HCT116 (cell line): ENCODE measurements around the gene GIMAP5.

ENCODE experiments used
- EGR1 ChIP-seq: IDR thresholded peaks from 2 replicates; pipeline ENCODE4 v1.6.1; 2012; ENCODE audit warnings: low read depth
- EZH2 ChIP-seq: fragments of 200-600 bp; sonication (generic); IDR thresholded peaks from 2 replicates; pipeline ENCODE4 v1.6.1; 2017; ENCODE audit warnings: antibody characterized with exemption, mixed run types
- EZH2phosphoT487 ChIP-seq: fragments of 200-600 bp; IDR thresholded peaks from 2 replicates; pipeline ENCODE4 v1.6.1; 2018; ENCODE audit warnings: antibody characterized with exemption, borderline replicate concordance
- JUND ChIP-seq: IDR thresholded peaks from 2 replicates; pipeline ENCODE4 v1.6.1; 2012
- POLR2A ChIP-seq: IDR thresholded peaks from 2 replicates; pipeline ENCODE4 v1.7.0; 2011; ENCODE audit warnings: borderline replicate concordance; ENCODE audit not compliant: insufficient read depth, insufficient read length; ENCODE audit errors: extremely low read depth
- POLR2AphosphoS5 ChIP-seq: IDR thresholded peaks from 2 replicates; pipeline ENCODE4 v1.6.1; 2011; ENCODE audit warnings: mild to moderate bottlenecking, low read depth, low read length, moderate library complexity
- REST ChIP-seq: IDR thresholded peaks from 2 replicates; pipeline ENCODE4 v1.6.1; 2012; ENCODE audit warnings: low read depth
- SIN3A ChIP-seq: IDR thresholded peaks from 2 replicates; pipeline ENCODE4 v1.6.1; 2012; ENCODE audit warnings: low read depth
- SP1 ChIP-seq: IDR thresholded peaks from 2 replicates; pipeline ENCODE4 v1.6.1; 2012; ENCODE audit warnings: low read depth
- SRF ChIP-seq: IDR thresholded peaks from 2 replicates; pipeline ENCODE4 v1.6.1; 2012; ENCODE audit warnings: low read depth
- YY1 ChIP-seq: IDR thresholded peaks from 2 replicates; pipeline ENCODE4 v1.6.1; 2011; ENCODE audit warnings: low read length, low read depth, moderate library complexity, mild to moderate bottlenecking; ENCODE audit not compliant: insufficient replicate concordance; ENCODE audit errors: extremely low read depth
- ZNF274 ChIP-seq: fragments of 200-500 bp; sonication (Bioruptor generic); IDR thresholded peaks from 2 replicates; pipeline ENCODE4 v1.6.1; 2014; ENCODE audit warnings: mild to moderate bottlenecking, low read depth, low read length, inconsistent platforms
- TF ChIP-seq, protein P1 (sequence below), 3 experiments: fragments of 200-600 bp in 1 of 3; sonication (generic) in 1 of 3; IDR thresholded peaks in 2 of 3; conservative IDR thresholded peaks in 1 of 3; 2 replicates each; pipeline ENCODE4 v1.5.1; 2012 to 2017; ENCODE audit warnings: low read depth in 2 of 3, low read length in 2 of 3, antibody characterized with exemption in 1 of 3, borderline replicate concordance in 1 of 3, control low read depth in 1 of 3, mild to moderate bottlenecking in 1 of 3, mixed read lengths in 1 of 3, mixed run types in 1 of 3, moderate library complexity in 1 of 3; ENCODE audit not compliant: insufficient read depth in 1 of 3
- TF ChIP-seq, protein P2 (sequence below): IDR thresholded peaks from 2 replicates; pipeline ENCODE4 v1.6.1; 2012

GRCh38 chr7:150716939-150717338 is 20.3 kb upstream of the GIMAP5 start:
- TF ChIP-seq JUND (no peak), SIN3A (no peak), POLR2A (no peak), POLR2AphosphoS5 (no peak), REST (no peak), SRF (no peak), YY1 (no peak), EZH2phosphoT487 (no peak), ZNF274 (no peak), EZH2 (no peak), SP1 (no peak), EGR1 (no peak)
- TF ChIP-seq, protein P1, sequence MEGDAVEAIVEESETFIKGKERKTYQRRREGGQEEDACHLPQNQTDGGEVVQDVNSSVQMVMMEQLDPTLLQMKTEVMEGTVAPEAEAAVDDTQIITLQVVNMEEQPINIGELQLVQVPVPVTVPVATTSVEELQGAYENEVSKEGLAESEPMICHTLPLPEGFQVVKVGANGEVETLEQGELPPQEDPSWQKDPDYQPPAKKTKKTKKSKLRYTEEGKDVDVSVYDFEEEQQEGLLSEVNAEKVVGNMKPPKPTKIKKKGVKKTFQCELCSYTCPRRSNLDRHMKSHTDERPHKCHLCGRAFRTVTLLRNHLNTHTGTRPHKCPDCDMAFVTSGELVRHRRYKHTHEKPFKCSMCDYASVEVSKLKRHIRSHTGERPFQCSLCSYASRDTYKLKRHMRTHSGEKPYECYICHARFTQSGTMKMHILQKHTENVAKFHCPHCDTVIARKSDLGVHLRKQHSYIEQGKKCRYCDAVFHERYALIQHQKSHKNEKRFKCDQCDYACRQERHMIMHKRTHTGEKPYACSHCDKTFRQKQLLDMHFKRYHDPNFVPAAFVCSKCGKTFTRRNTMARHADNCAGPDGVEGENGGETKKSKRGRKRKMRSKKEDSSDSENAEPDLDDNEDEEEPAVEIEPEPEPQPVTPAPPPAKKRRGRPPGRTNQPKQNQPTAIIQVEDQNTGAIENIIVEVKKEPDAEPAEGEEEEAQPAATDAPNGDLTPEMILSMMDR (IDR thresholded peaks at IDR 0.05 in 2 of 3, conservative IDR thresholded peaks at IDR 0.05 in 1 of 3; ENCODE audit: borderline replicate concordance in 1 of 3, insufficient read depth in 1 of 3, low read depth in 2 of 3, low read length in 2 of 3) = no peak
- TF ChIP-seq, protein P2, sequence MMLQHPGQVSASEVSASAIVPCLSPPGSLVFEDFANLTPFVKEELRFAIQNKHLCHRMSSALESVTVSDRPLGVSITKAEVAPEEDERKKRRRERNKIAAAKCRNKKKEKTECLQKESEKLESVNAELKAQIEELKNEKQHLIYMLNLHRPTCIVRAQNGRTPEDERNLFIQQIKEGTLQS = no peak
